ENCODE measurements around the gene AK1. TPM values are rescaled to one million over a fixed set of nuclear protein-coding genes. Genes with fewer than 3 reads are reported as not detected.

Gene AK1
- total and polyA plus RNA-seq, 9 of the 15 experiments (the other 6 are each of a cell fraction or from before 2014, with no cell fraction given), result 10.1 to 71.8 (median 39.0) TPM

- TF ChIP-seq ZBTB26 (CRISPR knock-in tag; IDR thresholded peaks at IDR 0.05), result no peak
- TF ChIP-seq PBX2 (CRISPR knock-in tag; IDR thresholded peaks at IDR 0.05; ENCODE audit: low read depth), result no peak
- TF ChIP-seq PBX2 (tag; conservative IDR thresholded peaks at IDR 0.05; ENCODE audit: low read depth), result no peak
- no peak for TF ChIP-seq KAT7 (CRISPR knock-in tag; IDR thresholded peaks at IDR 0.05; ENCODE audit: borderline replicate concordance)
- no peak for TF ChIP-seq MTF1 (CRISPR knock-in tag; IDR thresholded peaks at IDR 0.05; ENCODE audit: borderline replicate concordance)
- peak; percentile 78 for TF ChIP-seq ZNF143 (CRISPR knock-in tag; IDR thresholded peaks at IDR 0.05)
- TF ChIP-seq YBX1 (IDR thresholded peaks at IDR 0.05), result no peak
- TF ChIP-seq ZNF740 (CRISPR knock-in tag; IDR thresholded peaks at IDR 0.05), result no peak
- TF ChIP-seq ZNF740 (tag; IDR thresholded peaks at IDR 0.05), result no peak
- no peak for TF ChIP-seq TGIF2 (CRISPR knock-in tag; IDR thresholded peaks at IDR 0.05)
- TF ChIP-seq USF1 (CRISPR knock-in tag; IDR thresholded peaks at IDR 0.05), result no peak
- no peak for TF ChIP-seq TRIM24 (IDR thresholded peaks at IDR 0.05)
- TF ChIP-seq CGGBP1 (CRISPR knock-in tag; IDR thresholded peaks at IDR 0.05), result no peak
- no peak for TF ChIP-seq CBFA2T3 (IDR thresholded peaks at IDR 0.05)
- no peak; the same call in 1 of the 2 replicates for TF ChIP-seq ESRRA (IDR thresholded peaks at IDR 0.05; ENCODE audit: borderline replicate concordance, low read depth)
- TF ChIP-seq RBBP5 (IDR thresholded peaks at IDR 0.05; ENCODE audit: borderline replicate concordance, insufficient read depth, low read length, poor library complexity, severe bottlenecking), result peak; percentile 29
- TF ChIP-seq ZBTB7A (IDR thresholded peaks at IDR 0.05; ENCODE audit: borderline replicate concordance, control insufficient read depth, low read depth, low read length), result peak; percentile 82; the same call in 1 of the 2 replicates
- no peak for TF ChIP-seq ZNF197 (CRISPR knock-in tag; IDR thresholded peaks at IDR 0.05; ENCODE audit: low read depth)
- no peak for TF ChIP-seq ZNF644 (tag; IDR thresholded peaks at IDR 0.05; ENCODE audit: low read depth)
These were observed at the start of gene AK1 (continued) for GRCh38 chr9:127877566-127877998.
